Measurements from ENCODE around the gene XYLT1. TPM values are rescaled to one million over a fixed set of nuclear protein-coding genes. Genes with fewer than 3 reads are reported as not detected.

The XYLT1 gene
- total RNA-seq, 1 donor from 2014 or later = 0.23 TPM

DNA sequence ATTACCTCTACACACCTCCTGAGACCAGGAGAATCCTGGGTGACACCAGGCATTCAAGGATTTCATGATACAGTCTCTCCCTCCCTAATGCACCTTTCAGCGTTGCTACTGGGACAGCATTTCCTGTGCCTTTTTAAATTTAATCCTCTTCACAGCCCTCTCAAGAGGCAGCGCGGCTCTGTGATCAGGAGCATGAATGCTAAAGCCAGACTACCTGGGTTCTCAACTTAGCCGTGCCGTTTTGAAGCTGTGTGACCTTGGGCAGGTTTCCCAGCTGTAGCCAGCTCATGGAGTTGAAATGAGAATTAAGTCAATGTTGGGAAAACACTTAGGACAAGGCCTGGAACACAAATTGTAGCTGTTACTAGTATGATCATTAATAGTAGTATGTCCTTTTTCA lies 191.8 kb downstream of the XYLT1 start:
- no peak for DNase-seq (ENCODE audit: low read depth)
- H3K4me3 ChIP-seq (ENCODE audit: low read depth, low read length) = no peak overlapping the region
- TF ChIP-seq, protein P1, sequence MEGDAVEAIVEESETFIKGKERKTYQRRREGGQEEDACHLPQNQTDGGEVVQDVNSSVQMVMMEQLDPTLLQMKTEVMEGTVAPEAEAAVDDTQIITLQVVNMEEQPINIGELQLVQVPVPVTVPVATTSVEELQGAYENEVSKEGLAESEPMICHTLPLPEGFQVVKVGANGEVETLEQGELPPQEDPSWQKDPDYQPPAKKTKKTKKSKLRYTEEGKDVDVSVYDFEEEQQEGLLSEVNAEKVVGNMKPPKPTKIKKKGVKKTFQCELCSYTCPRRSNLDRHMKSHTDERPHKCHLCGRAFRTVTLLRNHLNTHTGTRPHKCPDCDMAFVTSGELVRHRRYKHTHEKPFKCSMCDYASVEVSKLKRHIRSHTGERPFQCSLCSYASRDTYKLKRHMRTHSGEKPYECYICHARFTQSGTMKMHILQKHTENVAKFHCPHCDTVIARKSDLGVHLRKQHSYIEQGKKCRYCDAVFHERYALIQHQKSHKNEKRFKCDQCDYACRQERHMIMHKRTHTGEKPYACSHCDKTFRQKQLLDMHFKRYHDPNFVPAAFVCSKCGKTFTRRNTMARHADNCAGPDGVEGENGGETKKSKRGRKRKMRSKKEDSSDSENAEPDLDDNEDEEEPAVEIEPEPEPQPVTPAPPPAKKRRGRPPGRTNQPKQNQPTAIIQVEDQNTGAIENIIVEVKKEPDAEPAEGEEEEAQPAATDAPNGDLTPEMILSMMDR (conservative IDR thresholded peaks at IDR 0.05; ENCODE audit: low read depth, low read length) = no peak

DNA sequence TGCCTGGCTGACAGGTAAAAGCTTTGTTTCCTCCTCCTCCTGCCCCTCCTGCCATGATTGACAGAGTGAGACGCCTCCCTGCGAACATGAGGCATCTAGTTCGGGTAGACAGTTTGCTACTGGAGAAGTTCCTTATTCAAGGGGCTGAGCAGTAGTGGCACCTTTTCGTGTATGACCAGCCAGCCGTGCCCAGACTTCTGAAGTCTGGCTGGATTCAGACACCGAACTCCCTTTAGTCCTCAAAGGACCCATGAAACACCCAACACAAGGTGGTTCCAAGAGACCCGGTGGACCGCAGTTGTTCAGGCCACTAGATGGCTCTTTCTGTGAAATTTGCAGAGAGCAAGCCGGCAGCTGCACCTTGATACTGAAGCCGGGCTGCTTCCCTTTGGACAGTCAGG lies 192.8 kb downstream of the XYLT1 start:
- no peak overlapping the region for H3K4me3 ChIP-seq (ENCODE audit: low read depth, low read length)
- TF ChIP-seq, protein P1 (conservative IDR thresholded peaks at IDR 0.05; ENCODE audit: low read depth, low read length) = peak; percentile 16
- DNase-seq (ENCODE audit: low read depth) = no peak

DNA sequence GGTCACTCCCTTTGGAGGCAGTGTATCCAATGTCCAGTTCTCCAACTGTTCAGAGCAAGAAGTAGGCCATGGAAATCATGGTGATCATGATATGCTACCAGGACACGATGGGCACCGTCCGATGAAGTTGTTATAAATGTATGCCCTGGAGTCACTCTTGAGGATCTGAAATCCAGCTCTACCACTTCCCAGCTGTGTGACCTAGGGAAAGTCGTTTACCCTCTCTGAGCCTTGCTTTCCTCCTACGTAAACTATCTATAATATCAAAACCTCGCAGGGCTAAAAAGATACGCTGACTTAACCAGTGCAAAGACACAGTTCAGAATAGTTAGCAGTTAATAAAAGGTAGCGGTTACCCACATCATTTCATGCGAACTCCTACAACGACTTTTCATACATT lies 194.2 kb downstream of the XYLT1 start:
- no peak overlapping the region for H3K4me3 ChIP-seq (ENCODE audit: low read depth, low read length)
- no peak for DNase-seq (ENCODE audit: low read depth)
- TF ChIP-seq, protein P1 (conservative IDR thresholded peaks at IDR 0.05; ENCODE audit: low read depth, low read length) = no peak

DNA sequence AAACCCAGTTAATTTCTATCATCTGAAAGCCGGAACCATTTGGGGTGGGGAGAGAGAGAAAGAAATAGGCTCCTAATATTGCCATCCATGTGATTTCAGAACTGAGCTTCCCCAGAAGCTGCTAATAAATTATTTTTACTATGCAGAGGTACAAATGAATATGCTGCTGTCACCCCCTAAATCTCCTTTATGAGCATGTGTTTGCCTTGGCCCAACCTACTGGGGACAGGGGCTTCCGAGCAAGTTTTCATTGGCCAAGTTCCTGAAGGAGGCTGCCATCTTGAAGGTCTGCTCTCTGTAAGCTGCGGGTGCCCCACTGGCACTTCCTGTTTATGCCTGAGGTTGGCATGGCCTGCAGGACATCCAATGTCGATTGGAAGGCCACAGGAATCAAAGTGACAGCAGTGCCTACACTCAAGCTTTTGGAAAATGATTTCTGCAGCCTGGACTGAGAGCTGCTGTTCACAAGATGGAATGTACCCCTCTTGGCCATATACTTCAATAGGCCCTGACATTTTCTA lies 194.7 kb downstream of the XYLT1 start:
- H3K4me3 ChIP-seq (ENCODE audit: low read depth, low read length) = no peak overlapping the region
- TF ChIP-seq, protein P1 (conservative IDR thresholded peaks at IDR 0.05; ENCODE audit: low read depth, low read length) = no peak
- DNase-seq (ENCODE audit: low read depth) = no peak

DNA sequence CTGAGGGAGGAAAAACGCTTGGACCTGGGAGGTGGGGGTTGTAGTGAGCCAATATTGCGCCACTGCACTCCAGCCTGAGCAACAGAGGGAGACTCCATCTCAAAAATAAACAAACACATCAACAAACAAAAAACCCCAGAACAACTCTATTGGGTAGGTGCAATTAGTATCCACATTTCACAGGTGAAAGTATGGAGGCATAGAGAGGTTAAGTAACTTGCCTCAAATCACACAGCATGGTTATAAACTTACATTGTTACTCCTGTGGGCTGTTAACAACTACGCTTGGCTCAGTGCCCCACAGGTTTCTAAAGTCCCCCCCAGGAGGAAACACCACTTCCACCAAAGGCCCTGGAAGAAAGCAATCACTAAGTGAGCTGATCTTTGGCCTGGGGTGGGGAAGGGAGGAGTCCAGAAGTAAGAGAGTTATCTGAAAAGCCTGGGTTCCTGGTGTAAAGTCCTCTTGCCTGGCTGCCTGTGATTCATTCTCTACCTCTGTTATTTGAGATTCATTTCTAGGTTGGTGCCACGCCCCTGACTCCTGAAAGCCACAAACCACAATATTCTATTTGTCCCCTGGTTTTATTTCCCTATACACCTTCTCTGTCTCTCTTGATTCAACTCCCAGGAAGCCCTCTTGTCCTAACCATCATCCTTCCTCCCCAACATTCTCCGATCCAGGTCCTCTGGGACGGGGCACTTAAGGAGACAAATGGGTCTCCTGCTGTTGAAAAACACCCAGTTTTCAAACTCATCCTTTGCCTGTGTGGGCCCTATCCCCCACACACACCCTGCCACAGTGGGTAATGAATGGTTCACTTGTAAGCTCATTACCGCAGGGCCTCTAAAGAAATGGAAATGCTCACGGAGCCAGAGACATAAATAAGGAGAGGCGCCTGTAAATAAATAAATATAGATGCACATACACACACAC lies 195.4 kb downstream of the XYLT1 start:
- H3K4me3 ChIP-seq (ENCODE audit: low read depth, low read length) = no peak overlapping the region
- DNase-seq (ENCODE audit: low read depth) = no peak
- TF ChIP-seq, protein P1 (conservative IDR thresholded peaks at IDR 0.05; ENCODE audit: low read depth, low read length) = no peak

DNA sequence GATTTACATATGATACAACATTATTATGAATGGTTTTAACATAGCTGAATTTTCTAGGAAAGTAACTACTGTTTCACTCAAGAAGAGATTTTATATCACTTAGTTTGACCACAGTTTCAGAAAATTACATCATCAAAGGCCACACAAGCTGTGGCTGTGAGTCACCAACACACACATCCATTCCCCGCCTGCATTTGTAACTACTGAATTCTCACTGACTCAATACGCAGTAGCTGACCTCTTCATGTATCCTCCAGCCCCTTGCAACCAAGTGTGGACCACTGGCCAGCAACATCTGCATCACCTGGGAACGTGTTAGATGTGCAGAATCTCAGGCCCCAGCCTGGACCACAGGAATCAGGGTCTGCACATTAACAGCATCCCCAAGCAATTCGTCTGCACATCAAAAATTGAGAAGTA lies 197.6 kb downstream of the XYLT1 start:
- DNase-seq (ENCODE audit: low read depth) = no peak
- TF ChIP-seq, protein P1 (conservative IDR thresholded peaks at IDR 0.05; ENCODE audit: low read depth, low read length) = no peak
- H3K4me3 ChIP-seq (ENCODE audit: low read depth, low read length) = no peak overlapping the region
